ENCODE measurements around the gene PKIG. TPM values are rescaled to one million over a fixed set of nuclear protein-coding genes. Genes with fewer than 3 reads are reported as not detected.
"Not testable (repeated sequence)": the region's sequence is repeated elsewhere in the genome, so short reads cannot be mapped to it uniquely, and the experiment has no call there.

The PKIG gene
- polyA plus RNA-seq, 1 donor, result 48.1 TPM

DNA sequence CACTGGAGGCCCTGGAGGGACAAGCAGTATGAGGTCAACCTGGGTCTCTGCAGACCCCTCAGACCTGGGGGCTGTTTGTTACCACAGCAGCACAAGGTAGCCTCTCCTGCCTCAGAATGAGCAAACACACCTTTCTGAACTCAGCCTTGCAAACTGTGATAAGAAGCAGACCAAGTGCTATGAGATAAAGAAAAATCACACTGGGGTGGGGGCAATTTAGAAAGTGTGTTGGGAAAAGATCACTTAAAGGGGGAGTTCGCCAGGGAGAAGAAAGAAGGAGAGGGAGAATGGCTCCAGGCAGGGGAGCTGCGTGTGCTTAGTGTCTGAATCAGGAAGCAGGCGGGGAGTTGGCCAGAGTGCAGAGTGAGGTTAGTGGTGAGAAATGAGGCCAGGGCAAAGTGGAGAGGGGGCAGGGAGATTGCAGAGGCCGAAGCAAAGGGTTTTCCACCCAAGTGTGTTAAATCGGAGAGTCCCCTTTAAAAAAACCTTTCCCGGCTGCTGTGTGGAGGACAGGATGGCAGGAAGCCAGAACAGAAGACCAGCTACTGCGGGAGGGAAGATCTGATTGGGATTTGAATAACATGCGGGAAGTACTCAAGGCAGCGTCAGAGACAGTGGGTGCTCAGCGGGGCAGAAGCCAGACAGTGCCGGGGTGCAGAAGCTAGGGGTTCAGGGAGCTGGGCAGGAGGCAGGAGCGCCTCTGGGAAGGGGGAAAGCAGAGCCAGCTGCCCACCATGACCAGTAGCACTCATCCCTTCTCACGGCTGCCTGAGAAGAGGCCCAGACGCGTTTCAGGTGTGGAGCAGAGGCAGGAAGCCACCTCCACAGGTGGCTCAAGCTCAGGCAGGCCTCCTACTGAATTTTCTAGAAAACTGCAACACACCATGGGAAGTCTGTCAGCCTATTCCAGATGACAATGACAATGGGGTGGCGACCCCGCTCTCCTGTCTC lies 60.1 kb downstream of the PKIG start:
- DNase-seq (ENCODE audit: low read depth), result no peak

DNA sequence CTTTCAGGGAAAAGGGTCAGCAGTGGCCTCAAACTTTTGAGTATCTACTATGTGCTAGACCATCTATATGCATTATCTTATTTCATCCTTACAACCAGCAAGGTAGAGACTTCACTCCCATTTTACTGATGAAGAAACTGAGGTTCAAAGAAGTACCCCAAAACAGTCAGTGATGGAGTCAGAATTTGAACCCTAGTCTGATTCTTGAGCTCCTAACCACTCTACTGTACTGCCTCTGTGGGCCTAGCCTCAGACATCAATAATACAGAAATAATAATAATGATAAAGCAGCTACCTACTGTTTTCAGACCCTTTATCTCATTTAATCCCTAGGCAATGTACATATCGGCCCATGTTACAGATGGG lies 60.8 kb downstream of the PKIG start:
- DNase-seq (ENCODE audit: low read depth), result no peak

DNA sequence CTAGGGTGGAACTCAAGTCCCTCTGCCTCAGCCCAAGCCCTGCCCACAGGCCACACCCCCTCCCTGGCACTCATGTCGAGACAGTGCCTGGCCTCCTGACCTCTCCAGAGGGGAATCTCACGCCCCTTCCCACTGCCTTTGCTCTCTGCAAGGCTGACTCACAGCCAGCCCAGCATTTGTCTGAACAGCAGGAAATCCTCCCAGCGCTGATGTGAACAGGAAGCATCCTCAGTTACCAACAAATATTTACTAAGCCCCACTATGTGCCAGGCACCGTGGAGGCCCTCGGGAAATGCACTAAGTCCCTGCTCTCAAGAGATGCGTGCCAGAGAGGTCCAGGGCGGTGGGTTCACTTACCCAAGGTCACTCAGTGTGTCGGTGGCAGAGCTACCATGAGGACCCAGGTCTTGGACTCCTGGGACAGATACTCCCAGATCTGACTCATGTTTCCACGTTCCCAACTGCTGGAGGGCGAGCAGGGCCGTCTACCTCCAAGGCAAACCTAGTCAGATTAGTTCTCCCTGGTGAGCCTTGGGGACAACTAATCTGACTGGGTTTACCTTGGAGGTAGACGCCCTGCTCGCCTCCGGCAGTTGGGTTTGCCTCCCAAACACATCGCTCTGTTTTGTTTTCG lies 61.3 kb downstream of the PKIG start:
- DNase-seq (ENCODE audit: low read depth), result no peak

DNA sequence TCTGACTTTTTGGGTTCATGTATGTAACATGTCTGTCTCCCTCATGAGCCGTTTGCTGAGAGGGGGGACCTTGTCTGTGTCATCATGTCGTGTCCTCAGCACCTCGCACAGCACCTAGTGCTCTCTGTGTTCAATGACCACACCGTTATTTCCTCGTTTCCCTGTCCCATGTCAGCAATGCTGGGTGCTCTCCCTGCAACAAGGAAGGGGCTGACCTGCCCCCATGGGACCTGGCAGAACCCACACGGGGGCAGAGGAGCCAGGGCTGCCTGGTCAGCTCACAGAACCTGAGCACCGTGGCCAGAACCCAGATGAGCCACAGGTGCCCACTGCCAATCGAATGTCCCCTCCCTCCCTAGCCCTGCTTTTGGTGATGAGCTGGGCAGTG lies 61.8 kb downstream of the PKIG start:
- no peak for DNase-seq (ENCODE audit: low read depth)

DNA sequence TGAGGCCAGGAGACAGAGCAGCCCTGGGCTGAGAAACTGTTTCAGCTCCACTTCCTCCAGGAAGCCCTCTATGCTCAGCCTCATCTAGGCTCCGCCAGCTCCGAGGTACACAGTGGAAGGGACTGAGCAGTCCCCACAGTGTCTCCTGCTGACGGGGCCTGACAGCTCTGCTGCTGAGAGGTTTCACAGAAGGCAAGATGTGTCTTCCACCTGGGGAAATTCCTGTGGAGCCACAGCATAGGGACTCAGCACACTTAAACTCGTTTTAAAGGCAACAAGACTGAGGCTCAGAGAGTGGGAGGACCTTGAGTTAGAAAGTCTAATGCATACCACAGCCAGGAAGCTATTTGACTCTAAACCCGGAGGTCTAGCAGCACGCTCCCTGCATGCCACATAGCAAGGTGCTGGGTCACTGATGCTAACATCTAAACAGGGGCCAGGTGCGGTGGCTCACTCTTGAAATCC lies 62.3 kb downstream of the PKIG start:
- DNase-seq (ENCODE audit: low read depth), result no peak

DNA sequence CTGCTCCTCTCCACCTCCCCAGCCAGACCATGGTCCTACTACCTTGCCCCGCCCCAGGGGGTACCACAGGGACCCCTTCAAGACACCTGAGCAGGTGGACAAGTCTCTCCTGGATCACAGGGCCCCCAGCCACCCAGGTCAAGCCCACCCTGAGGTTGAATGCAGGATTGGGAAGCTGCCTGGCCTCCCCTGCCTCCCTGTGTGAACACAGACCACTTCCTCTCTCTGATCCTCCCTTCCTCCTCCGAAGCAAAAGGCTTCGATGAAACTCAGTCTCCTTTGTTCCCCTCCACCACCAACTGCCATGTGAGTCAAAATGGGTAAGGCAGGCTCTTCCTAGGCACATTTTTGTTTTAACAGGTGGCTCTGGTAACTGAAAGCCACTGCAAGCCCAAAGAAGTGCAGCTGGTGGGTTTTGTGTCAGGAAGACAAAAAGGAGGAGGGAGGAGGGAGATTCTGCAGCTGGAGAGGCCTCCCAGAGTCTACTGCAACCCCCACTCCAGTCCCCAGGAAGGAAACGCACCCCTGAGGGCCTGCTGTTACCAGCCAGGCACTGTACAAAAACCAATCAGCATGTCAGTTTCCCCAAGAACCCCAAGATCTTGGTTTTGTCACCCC lies 63.8 kb downstream of the PKIG start:
- no peak for DNase-seq (ENCODE audit: low read depth)

DNA sequence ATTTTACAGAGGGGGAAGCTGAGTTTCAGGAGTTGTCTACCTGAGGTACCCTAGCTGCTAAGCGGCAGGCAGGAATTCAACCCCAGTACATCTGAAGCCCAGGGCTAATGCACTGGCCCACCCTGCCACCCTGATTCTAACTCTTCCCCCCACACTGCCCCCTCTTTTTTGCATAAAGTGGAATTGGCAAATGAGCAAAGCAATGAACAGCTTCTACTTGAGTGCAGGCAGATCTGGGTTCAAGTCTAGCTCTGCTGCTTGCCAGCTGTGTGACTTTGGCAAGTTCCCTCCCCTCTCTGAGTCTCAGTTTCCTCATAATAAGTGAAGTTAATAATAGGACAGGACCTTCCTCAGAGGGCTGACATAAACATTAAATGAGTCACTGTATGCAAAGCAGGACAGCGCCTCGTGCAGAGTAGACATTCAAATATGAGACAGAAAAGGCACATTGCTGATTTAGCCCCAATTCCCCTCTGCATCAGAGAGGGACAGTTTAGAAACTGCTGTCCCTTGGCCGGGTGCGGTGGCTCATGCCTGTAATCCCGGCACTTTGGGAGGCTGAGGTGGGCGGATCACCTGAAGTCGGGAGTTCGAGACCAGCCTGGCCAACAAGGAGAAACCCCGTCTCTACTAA lies 64.4 kb downstream of the PKIG start:
- no peak for DNase-seq (ENCODE audit: low read depth)

DNA sequence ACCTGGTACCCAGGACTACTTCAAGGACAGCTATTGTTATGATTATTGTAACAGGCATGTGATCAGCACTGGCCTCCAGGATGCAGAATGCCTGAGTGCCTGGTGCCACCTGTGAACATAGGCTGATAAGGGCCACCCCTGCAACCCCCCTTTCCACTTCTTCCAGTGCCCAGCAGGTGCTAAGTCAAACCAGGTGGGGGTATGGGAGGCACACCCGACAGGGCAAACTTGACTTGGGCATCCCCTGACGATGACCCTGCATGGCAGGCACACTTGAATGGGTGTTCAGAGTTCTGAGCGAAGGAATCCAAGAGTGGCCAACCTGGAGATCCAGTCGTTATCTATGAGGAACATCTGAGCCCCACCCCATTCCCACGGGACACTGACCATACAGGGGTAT lies 65.7 kb downstream of the PKIG start:
- no peak for DNase-seq (ENCODE audit: low read depth)

DNA sequence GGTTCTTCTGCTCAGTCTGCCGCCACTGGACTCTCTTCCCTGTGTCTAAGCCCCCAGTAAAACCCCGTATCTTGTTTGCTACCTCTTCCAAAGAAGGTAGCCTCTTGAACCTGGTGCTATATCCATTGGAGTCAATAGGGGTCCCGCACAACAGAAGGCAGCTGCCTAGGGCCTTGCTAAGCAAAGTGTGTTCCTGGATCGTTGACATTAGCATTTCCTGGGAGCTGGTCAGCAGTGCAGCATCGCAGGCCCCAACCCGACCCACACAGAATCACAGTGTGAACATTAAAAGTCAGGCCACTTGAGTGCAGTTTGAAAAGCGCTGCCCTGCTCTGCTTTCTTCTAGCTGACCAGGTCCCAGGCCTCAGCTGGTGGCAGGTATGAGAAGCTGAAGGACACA lies 66.2 kb downstream of the PKIG start:
- DNase-seq (ENCODE audit: low read depth), result no peak

DNA sequence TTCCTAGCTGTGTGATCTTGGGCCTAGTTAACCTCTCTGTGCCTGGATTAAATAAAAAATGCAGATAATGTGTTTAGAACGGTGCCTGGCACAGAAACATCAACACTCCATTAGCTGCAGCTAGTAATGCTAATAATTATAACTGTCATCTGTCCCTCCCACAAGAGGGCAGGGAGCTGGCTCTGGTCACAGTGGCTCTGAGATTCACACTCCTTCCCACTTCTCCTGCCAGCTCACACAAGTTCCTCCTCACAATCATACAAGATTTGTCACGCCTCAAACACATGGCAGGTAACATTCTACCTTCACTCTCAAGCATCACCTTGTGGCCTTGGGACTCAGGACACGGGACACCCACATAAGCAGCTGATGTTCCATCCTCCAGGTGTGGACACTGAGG lies 66.7 kb downstream of the PKIG start:
- no peak for DNase-seq (ENCODE audit: low read depth)

DNA sequence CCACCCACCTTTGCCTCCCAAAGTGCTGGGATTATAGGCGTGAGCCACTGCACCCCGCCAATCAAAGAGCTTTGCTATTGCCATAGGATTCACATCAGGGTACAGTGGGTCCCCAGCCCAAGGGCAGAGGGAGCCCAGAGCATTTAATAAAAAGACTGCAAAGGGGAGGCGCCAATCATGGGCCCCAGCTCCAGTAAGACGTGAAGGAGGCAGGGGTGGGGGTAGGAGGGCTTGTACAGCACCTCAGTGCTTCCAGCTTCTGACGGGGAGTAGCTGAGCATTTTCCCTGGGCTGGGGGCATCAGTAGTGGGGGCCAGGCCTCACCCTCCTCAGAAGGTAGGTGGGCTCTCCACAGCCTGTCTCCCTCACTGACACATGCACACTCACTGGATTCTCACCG lies 67.6 kb downstream of the PKIG start:
- DNase-seq (ENCODE audit: low read depth), result no peak

DNA sequence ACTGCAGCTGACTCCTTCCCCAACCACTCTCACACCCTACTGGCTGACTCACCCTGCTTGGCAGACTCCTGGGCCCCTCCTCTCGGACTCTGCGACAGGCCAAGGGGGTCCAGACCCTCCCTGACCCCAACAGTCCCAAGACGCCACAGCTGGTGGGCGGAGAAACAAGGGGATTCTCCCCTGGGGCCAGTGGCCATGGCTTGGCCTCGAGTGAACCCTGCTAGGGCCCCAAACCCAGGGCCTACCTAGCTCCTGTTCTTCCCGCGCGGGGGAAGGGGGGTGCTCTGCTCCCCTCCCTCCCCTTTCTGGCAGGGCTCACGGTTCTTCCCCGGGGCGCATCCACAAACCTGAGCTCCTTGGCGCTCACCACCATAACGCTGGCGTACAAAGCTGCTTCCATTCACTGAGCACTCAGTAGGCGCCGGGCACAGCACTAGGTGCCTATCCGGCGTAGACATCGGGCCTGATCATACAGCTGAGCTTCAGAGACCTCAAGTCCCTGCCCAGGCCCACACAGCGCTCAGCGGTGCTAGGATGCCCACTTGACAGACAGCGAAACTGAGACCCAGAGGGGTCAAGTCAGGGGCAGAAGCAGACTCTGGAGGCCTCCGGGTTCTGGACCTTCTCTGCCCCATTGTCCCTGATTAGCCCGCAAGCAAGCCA lies 68.5 kb downstream of the PKIG start:
- DNase-seq (ENCODE audit: low read depth), result no peak

DNA sequence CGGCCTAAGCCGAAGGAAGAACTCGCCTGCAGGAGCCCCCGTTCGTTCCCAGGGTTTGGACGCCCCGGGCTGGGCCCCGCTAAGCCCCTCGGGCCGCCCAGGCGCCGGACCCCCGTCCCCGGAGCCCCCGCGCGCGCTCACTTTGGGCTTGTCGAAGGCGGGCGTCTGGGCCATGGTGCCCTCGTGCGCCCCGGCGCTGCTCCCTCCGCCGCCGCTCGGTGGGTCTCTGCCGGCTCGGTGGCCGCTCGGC lies 69.0 kb downstream of the PKIG start:
- no peak for DNase-seq (ENCODE audit: low read depth)

DNA sequence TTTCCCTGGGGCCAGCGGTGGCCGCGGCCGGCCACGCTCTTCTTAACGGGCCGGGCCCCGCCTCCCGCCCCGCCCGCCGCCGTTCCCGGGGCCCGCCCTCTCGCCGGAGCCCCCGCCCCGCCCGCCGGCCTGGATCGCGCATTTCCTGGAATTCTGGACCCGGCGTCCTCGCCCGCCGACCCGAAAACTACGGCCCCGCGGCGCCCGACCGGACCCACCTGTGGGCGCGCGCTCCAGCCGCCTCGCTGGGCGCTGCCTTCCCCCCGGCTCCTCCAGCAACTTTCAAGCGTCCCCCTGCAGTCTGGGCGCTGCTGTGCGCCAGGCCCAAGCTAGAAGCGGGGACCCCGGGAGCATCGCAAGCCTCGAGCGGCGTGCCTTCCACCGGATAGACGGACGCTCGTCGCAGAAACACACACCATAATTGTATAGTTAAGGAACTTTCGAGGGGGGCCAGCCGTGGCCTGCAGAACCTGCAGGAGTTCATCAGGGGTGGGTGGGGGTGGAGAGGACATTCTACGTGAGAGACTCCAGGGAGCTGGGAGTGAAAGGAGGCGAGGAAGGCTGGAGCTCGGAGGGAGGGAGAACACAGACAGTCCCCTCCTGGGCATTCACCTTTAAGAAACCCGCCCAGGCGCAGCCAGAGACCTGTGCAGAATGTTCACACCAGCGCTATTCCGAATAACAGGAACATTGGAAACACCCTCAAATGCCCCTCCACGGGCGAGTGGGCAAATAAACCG lies 69.5 kb downstream of the PKIG start, which contains the start of gene ADA:
ADA (minus strand) TSS at position 16 of the 740 bp plus-strand sequence. CDS start 92 bp downstream, outside the sequence.
- no peak for DNase-seq (ENCODE audit: low read depth)

DNA sequence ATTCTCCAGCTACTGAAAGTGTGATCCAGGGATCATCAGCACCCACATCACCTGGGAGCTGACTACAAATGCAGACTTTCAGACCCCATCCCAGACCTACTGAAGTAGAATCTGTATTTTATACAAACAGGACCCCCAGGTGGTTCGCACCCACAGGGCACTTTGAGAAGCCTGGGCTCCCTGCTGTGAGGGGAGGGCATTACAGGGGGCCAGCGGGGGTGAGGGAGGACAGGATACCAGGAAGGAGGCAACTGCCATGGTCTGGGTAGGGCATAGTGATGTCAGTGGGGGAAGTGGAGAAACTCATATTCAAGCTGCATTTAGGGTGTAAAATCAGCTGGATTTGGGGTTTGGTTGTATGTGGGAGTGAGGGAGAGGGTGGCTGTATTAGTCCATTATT lies 71.2 kb downstream of the PKIG start:
- DNase-seq (ENCODE audit: low read depth), result no peak

DNA sequence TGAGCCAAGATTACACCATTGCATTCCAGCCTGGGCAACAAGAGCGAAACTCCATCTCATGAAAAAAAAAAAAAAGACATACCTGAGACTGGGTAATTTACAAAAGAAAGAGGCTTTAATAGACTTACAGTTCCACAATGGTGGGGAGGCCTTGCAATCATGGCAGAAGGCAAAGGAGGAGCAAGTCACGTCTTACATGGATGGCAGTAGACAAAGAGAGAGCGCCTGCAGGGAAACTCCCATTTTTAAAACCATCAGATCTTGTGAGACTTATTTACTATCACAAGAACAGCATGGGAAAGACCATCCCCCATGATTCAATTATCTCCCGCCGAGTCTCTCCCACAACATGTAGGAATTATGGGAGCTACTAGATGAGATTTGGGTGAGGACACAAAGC lies 71.8 kb downstream of the PKIG start:
- DNase-seq (ENCODE audit: low read depth), result not testable (repeated sequence)

DNA sequence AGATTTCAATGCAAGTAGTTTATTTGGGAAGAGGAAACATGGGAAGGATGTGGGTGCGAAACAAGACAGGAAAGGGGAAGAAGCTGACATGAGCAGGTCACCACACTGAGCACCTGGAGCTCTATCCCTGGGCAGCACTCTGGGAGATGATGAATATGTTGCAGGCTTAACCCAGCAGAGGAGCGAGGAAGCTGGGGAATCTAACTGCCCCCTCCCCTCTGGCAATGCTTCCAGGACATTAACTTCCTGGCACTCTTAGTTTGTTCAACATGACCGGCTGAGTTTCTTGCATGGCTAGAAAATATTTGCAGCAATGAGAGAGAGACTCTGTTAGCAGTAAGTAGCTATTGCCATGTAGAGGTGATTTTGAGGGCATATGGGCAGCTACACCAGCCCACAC lies 74.1 kb downstream of the PKIG start:
- DNase-seq (ENCODE audit: low read depth), result no peak

DNA sequence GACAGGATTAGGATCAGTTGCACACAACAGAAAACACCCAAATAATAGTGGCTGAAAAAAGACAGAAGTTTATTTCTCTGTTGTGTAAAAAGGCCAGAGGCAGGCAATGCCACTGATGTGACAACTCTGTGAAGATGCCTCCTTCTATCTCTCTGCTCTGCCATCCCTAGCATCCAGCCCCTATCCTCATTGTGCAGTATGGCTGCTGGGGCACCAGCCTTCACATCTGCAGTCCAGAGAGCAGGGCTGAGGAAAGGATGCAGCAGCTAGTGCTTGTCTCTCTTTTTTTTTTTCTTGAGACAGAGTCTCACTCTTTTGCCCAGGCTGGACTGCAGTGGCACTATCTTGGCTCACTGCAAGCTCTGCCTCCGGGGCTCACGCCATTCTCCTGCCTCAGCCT lies 75.5 kb downstream of the PKIG start:
- no peak for DNase-seq (ENCODE audit: low read depth)

DNA sequence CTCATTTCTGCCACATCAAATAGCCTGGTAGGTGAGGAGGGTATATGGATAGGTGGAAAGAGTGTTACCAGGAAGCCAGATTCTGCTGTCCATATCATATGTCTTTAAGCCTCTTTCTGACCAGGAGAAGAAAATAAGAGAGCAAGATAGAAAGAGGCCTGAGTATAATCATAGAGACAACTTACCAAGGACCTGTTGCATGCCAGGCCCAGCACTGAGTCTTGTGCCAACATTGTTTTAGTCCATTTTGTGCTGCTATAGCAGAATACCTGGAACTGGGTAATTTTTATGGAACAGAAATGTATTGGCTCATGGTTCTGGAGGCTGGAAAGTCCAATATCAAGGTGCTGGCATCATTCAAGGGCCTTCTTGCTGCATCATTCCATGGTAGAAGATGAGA lies 76.4 kb downstream of the PKIG start:
- DNase-seq (ENCODE audit: low read depth), result no peak

DNA sequence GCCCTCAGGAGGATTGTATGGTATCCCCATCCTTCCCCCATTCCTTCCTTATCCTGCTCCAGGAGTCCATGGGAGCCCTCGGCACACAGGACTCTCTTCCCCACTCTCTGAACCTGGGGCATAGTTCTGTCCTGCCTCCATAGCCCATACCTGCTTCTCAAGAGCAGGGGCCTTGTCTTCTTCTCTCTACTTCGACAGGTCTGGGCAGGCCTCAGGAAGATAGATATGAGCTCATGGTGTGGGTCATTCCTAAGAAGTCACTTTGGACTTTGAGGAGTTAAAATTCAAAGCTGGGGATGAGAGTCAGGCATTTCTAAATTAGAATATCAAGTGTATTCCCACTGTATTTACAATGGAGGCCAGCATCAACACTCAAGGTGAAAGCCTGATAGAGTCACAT lies 77.6 kb downstream of the PKIG start:
- no peak for DNase-seq (ENCODE audit: low read depth)

DNA sequence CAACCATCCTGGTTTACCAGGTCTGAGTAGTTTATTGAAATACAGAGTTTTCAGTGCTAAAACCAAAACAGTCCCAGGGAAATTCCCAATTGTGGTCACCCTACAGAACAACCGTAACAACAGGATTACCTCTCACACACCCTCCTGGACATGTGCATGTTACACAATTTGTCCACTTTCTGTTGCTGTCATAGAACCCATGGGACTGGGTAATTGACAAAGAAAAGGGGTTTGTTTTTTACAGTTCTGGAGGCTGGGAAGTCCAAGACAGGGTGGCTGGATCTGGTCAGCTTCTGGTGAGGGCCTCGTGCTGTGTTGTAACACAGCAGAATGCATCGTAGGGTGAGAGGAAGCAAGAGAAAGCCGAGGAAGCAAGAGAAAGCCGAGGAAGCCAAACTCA lies 78.2 kb downstream of the PKIG start:
- DNase-seq (ENCODE audit: low read depth), result no peak

All from forelimb muscle (tissue), 1 donor.